Neural cell (in vitro differentiated cells): ENCODE results near the gene SBK1. TPM values are rescaled to one million over a fixed set of nuclear protein-coding genes. Genes with fewer than 3 reads are reported as not detected.
"Not testable (repeated sequence)": the region's sequence is repeated elsewhere in the genome, so short reads cannot be mapped to it uniquely, and the experiment has no call there.

ENCODE experiments used
- H2AFZ ChIP-seq: fragments of 200-600, 300-800 bp; sonication (generic), shearing (Covaris generic); 2 replicates; pipeline ENCODE4 v1.6.0; 2014; ENCODE audit warnings: low read depth, mild to moderate bottlenecking, antibody characterized with exemption, low read length, moderate library complexity
- H3F3A ChIP-seq: fragments of 200-600 bp; shearing (Covaris generic); 2 replicates; pipeline ENCODE4 v1.6.1; 2016; ENCODE audit warnings: mild to moderate bottlenecking, moderate library complexity, mixed read lengths, antibody characterized with exemption, low read length; ENCODE audit not compliant: insufficient read depth, poor library complexity, severe bottlenecking
- H3K27ac ChIP-seq: fragments of 200-600, 300-800 bp; sonication (generic), shearing (Covaris generic); 2 replicates; pipeline ENCODE4 v1.5.1; 2014; ENCODE audit warnings: mild to moderate bottlenecking, low read length, moderate library complexity
- H3K27me3 ChIP-seq: fragments of 300-800, 200-600 bp; sonication (generic), shearing (Covaris generic); 2 replicates; pipeline ENCODE4 v1.6.0; 2014; ENCODE audit warnings: mild to moderate bottlenecking, low read depth, low read length, moderate library complexity; ENCODE audit not compliant: insufficient read depth
- H3K36me3 ChIP-seq: fragments of 300-800, 200-600 bp; sonication (generic), shearing (Covaris generic); 2 replicates; pipeline ENCODE4 v1.5.1; 2014; ENCODE audit warnings: mild to moderate bottlenecking, antibody characterized with exemption, low read length, moderate library complexity; ENCODE audit not compliant: insufficient read depth
- H3K4me2 ChIP-seq: fragments of 300-800, 200-600 bp; sonication (generic), shearing (Covaris generic); 2 replicates; pipeline ENCODE4 v1.6.0; 2014; ENCODE audit warnings: mild to moderate bottlenecking, low read length
- H3K4me3 ChIP-seq: fragments of 300-800, 200-600 bp; sonication (generic), shearing (Covaris generic); 2 replicates; pipeline ENCODE4 v1.5.1; 2014; ENCODE audit warnings: mild to moderate bottlenecking, low read length, moderate library complexity
- H3K79me2 ChIP-seq: fragments of 200-600 bp; shearing (Covaris generic); replicated peaks from 2 replicates; pipeline ENCODE4 v1.6.0; 2014; ENCODE audit warnings: mild to moderate bottlenecking, low read length, moderate library complexity; ENCODE audit not compliant: insufficient read depth
- H3K9ac ChIP-seq: fragments of 300-800, 200-600 bp; sonication (generic), shearing (Covaris generic); 2 replicates; pipeline ENCODE4 v1.6.1; 2016; ENCODE audit warnings: mild to moderate bottlenecking, low read length, mixed read lengths
- H3K9me2 ChIP-seq: fragments of 200-600 bp; shearing (Covaris generic); 2 replicates; pipeline ENCODE4 v1.6.1; 2016; ENCODE audit warnings: mild to moderate bottlenecking, low read length, mixed read lengths; ENCODE audit not compliant: insufficient read depth
- H3K9me3 ChIP-seq: fragments of 200-600, 300-800 bp; sonication (generic), shearing (Covaris generic); 2 replicates; pipeline ENCODE4 v1.6.1; 2016; ENCODE audit warnings: mild to moderate bottlenecking, mixed run types, low read length, moderate library complexity, mixed read lengths
- H4K20me1 ChIP-seq: fragments of 200-600 bp; shearing (Covaris generic); 2 replicates; pipeline ENCODE4 v1.6.1; 2016; ENCODE audit warnings: mild to moderate bottlenecking, mixed run types; ENCODE audit not compliant: insufficient read depth
- EP300 ChIP-seq: fragments of 450-650 bp; conservative IDR thresholded peaks from 2 replicates; pipeline ENCODE4 v1.6.1; 2014; ENCODE audit warnings: antibody characterized with exemption, mild to moderate bottlenecking, moderate library complexity; ENCODE audit not compliant: poor library complexity, severe bottlenecking
- MXI1 ChIP-seq: fragments of 450-650 bp; conservative IDR thresholded peaks from 2 replicates; pipeline ENCODE4 v1.6.1; 2014; ENCODE audit warnings: antibody characterized with exemption, mild to moderate bottlenecking; ENCODE audit not compliant: poor library complexity, severe bottlenecking
- POLR2AphosphoS5 ChIP-seq: IDR thresholded peaks from 2 replicates; pipeline ENCODE4 v1.6.1; 2012
- SMC3 ChIP-seq: fragments of 450-650 bp; conservative IDR thresholded peaks from 2 replicates; pipeline ENCODE4 v1.6.1; 2014; ENCODE audit warnings: antibody characterized with exemption, mild to moderate bottlenecking, moderate library complexity; ENCODE audit not compliant: poor library complexity
- polyA plus RNA-seq: library from polyadenylated mRNA; depleted of rRNA; stranded (reverse); fragments of >200 nt; gene quantifications from 2 replicates; pipeline ENCODE4 v1.2.3, GENCODE V29; 2014
- TF ChIP-seq, protein P1 (sequence below): IDR thresholded peaks from 2 replicates; pipeline ENCODE4 v1.6.1; 2012; ENCODE audit warnings: borderline replicate concordance
- TF ChIP-seq, protein P2 (sequence below): fragments of 450-650 bp; IDR thresholded peaks from 2 replicates; pipeline ENCODE4 v1.5.1; 2014; ENCODE audit warnings: antibody characterized with exemption, mild to moderate bottlenecking, moderate library complexity; ENCODE audit not compliant: poor library complexity, severe bottlenecking

Gene SBK1
- polyA plus RNA-seq, 1 donor from 2014 or later: 18.2 TPM

DNA sequence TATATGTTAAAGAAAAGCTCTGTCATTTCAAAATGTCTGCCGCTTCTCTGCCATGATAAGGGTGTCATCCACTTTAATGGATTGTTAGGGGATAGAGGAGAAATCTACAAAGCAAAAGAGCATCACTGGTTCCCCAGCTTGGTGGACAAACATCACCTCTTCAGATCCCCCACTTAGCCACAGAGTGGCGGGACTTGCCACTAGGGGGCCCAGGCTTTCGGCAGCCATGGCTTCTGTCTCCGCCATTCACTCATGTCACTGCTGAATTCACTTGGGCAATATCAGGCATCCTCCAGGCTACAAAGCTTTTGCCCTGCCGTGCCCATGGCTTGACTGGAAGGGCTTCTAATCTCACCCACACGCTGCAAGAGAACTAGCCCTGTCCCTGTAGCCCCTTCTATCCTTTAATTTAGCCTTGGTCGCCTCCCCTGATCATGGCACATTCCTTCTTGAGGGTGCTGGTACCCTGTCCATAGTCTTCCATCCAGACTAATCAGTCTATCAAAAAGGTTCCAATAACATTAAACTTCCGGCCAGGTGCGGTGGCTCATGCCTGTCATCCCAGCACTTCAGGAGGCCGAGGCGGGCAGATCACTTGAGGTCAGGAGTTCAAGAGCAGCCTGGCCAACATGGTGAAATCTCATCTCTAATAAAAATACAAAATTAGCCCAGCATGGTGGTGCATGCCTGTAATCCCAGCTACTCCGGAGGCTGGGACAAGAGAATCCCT lies 34.7 kb downstream of the SBK1 start:
- Histone ChIP-seq H3K36me3 (no peaks in the 10 kb centered on the region), H2AFZ (no peak overlapping the region), H3K27ac (no peak overlapping the region), H4K20me1 (no peaks in the 10 kb centered on the region), H3K9me2 (no peaks in the 10 kb centered on the region), H3K27me3 (no peaks in the 10 kb centered on the region), H3K9ac (no peak overlapping the region), H3K79me2 (no peaks in the 10 kb centered on the region), H3K9me3 (no peaks in the 10 kb centered on the region), H3K4me2 (no peak overlapping the region), H3K4me3 (no peak overlapping the region), H3F3A (no peaks in the 10 kb centered on the region)
- TF ChIP-seq, protein P1, sequence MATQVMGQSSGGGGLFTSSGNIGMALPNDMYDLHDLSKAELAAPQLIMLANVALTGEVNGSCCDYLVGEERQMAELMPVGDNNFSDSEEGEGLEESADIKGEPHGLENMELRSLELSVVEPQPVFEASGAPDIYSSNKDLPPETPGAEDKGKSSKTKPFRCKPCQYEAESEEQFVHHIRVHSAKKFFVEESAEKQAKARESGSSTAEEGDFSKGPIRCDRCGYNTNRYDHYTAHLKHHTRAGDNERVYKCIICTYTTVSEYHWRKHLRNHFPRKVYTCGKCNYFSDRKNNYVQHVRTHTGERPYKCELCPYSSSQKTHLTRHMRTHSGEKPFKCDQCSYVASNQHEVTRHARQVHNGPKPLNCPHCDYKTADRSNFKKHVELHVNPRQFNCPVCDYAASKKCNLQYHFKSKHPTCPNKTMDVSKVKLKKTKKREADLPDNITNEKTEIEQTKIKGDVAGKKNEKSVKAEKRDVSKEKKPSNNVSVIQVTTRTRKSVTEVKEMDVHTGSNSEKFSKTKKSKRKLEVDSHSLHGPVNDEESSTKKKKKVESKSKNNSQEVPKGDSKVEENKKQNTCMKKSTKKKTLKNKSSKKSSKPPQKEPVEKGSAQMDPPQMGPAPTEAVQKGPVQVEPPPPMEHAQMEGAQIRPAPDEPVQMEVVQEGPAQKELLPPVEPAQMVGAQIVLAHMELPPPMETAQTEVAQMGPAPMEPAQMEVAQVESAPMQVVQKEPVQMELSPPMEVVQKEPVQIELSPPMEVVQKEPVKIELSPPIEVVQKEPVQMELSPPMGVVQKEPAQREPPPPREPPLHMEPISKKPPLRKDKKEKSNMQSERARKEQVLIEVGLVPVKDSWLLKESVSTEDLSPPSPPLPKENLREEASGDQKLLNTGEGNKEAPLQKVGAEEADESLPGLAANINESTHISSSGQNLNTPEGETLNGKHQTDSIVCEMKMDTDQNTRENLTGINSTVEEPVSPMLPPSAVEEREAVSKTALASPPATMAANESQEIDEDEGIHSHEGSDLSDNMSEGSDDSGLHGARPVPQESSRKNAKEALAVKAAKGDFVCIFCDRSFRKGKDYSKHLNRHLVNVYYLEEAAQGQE: no peak
- TF ChIP-seq MXI1 (no peak), POLR2AphosphoS5 (no peak), SMC3 (no peak), EP300 (no peak)
- TF ChIP-seq, protein P2, sequence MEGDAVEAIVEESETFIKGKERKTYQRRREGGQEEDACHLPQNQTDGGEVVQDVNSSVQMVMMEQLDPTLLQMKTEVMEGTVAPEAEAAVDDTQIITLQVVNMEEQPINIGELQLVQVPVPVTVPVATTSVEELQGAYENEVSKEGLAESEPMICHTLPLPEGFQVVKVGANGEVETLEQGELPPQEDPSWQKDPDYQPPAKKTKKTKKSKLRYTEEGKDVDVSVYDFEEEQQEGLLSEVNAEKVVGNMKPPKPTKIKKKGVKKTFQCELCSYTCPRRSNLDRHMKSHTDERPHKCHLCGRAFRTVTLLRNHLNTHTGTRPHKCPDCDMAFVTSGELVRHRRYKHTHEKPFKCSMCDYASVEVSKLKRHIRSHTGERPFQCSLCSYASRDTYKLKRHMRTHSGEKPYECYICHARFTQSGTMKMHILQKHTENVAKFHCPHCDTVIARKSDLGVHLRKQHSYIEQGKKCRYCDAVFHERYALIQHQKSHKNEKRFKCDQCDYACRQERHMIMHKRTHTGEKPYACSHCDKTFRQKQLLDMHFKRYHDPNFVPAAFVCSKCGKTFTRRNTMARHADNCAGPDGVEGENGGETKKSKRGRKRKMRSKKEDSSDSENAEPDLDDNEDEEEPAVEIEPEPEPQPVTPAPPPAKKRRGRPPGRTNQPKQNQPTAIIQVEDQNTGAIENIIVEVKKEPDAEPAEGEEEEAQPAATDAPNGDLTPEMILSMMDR: peak; percentile 64

DNA sequence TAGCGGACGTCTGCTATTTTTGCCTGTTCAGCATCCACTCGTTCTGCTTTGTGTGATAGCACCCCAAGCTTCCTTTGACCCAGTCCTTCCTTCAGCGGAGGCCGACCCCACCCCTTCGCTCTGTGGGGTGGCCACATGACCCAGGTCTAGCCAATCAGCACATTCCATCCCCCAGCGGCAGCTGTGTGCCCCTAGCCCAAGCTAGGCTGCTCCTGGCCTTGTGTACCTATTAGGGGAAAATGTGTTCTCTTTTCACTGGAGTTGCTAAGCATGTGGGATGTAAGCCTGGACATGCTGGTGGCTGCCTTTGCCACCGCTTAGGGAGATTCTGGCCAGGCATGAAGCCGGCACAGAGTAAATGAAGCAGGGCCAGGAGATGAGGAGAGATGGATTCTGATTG lies 37.9 kb downstream of the SBK1 start:
- H3F3A ChIP-seq, H3K79me2 ChIP-seq, H3K4me3 ChIP-seq, H3K27me3 ChIP-seq, H3K27ac ChIP-seq, H3K4me2 ChIP-seq, H2AFZ ChIP-seq, H4K20me1 ChIP-seq, H3K9me2 ChIP-seq, H3K9ac ChIP-seq, H3K36me3 ChIP-seq, H3K9me3 ChIP-seq: not testable (repeated sequence)

DNA sequence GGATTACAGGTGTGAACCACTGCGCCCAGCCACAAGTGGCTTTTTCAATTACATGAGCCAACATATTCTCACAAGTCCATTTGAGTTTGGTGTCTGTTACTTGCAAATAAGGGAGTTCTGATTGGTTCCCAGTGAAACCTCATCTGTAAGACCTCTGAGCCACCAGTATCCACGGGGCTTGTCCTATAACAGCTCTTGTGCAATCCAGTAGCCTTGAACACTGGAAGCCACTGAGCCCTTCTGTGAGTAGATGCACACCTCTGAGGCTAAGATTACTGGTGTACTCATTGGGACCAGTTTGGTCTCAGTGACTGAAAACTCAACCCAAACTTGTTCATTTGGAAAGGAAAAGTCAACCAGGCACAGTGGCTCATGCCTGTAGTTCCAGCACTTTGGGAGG lies 38.7 kb downstream of the SBK1 start:
- not testable (repeated sequence) for H3K4me2 ChIP-seq, H4K20me1 ChIP-seq, H3K36me3 ChIP-seq, H3K79me2 ChIP-seq, H3K27me3 ChIP-seq, H3F3A ChIP-seq, H3K27ac ChIP-seq, H3K4me3 ChIP-seq, H3K9ac ChIP-seq, H3K9me2 ChIP-seq, H3K9me3 ChIP-seq, H2AFZ ChIP-seq

DNA sequence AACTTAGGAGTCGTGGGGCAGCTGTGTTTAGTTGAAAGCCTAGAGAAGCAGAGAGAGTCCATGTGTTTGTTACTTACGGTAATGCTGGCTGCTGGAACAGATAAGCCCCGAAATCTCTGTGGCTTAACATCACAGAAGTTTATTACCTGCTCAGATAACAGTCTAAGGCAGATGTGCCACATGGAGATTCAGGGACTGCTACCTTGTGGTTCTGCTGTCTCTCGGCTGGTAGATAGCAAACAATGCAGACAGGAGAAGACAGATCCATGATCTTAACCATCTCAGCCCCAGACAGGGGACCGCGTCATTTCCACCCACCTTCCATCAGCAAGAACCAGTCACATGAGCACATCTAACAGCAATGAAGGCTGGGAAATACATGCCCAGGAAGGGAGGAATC lies 40.3 kb downstream of the SBK1 start:
- not testable (repeated sequence) for H3K4me2 ChIP-seq, H3F3A ChIP-seq, H3K9ac ChIP-seq, H3K4me3 ChIP-seq, H3K36me3 ChIP-seq, H4K20me1 ChIP-seq, H2AFZ ChIP-seq, H3K27ac ChIP-seq, H3K79me2 ChIP-seq, H3K9me3 ChIP-seq, H3K27me3 ChIP-seq, H3K9me2 ChIP-seq

DNA sequence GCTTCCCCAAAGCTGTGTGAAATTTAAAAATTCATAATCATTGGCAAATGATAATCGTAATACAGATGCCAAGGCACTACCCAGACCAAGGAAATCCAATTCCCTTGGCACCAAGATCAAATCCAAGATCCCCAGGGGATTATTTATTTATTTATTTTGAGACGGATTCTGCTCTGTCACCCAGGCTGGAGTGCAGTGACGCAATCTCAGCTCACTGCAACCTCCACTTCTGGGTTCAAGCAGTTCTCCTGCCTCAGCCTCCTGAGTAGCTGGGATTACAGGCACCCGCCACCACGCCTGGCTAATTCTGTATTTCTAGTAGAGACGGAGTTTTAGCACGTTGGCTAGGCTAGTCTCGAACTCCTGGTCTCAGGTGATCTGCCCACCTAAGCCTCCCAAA lies 43.4 kb downstream of the SBK1 start:
- not testable (repeated sequence) for H3K27me3 ChIP-seq, H3F3A ChIP-seq, H3K27ac ChIP-seq, H3K36me3 ChIP-seq, H3K4me3 ChIP-seq, H2AFZ ChIP-seq, H4K20me1 ChIP-seq, H3K9me3 ChIP-seq, H3K79me2 ChIP-seq, H3K9ac ChIP-seq, H3K9me2 ChIP-seq, H3K4me2 ChIP-seq
